ENCODE results near the gene SS18L1.

Gene SS18L1

DNA sequence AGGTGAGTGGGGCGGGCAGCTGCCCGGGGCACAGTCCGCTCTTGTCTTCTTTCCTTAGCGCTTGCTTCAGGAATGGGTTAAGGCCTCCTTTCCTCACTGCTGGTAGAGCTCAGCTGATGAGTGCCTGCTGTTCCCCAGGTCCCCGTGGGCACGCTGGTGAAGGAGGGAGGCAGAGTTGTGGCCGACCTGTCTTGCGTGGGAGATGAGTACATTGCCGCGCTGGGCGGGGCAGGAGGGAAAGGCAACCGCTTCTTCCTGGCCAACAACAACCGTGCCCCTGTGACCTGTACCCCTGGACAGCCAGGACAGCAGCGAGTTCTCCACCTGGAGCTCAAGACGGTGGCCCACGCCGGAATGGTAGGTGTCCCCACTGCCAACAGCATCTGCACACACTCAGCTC, 54.9 kb downstream of the SS18L1 start:
- H3K9me3 ChIP-seq (ENCODE audit: low read depth, low read length): no peaks in the 10 kb centered on the region
- H3K4me3 ChIP-seq: no peak overlapping the region
- H3K36me3 ChIP-seq (ENCODE audit: insufficient read depth, low read length): peaks cover 33% of the 10 kb centered on the region
- DNase-seq (ENCODE audit: low read depth, low spot score): no peak
- TF ChIP-seq EZH2 (IDR thresholded peaks at IDR 0.05) (no peak), FOXP2 (optimal IDR thresholded peaks at IDR 0.05; ENCODE audit: control extremely low read depth, extremely low read length, insufficient read depth) (no peak), POLR2AphosphoS5 (IDR thresholded peaks at IDR 0.05; ENCODE audit: borderline replicate concordance, low read depth, low read length) (no peak)
- no peak overlapping the region for H3K9ac ChIP-seq (ENCODE audit: insufficient read length)
- no peak overlapping the region for H3K27ac ChIP-seq

DNA sequence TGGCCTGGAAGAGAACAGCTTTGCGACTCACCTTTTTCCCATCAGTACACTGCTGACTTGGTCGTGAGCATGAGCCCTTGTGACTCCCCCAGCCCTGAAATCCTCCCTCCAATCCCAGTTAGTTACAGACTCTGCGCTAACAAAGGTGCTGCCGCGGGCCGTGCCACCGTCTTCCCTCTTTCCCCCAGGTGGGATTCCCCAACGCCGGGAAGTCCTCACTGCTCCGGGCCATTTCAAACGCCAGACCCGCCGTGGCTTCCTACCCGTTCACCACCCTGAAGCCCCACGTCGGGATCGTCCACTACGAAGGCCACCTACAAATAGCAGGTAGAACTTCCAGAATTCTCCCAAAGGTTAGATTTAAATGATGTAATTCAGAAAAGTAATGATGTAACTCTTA, 55.4 kb downstream of the SS18L1 start:
- H3K36me3 ChIP-seq (ENCODE audit: insufficient read depth, low read length): peaks cover 31% of the 10 kb centered on the region
- DNase-seq (ENCODE audit: low read depth, low spot score): no peak

DNA sequence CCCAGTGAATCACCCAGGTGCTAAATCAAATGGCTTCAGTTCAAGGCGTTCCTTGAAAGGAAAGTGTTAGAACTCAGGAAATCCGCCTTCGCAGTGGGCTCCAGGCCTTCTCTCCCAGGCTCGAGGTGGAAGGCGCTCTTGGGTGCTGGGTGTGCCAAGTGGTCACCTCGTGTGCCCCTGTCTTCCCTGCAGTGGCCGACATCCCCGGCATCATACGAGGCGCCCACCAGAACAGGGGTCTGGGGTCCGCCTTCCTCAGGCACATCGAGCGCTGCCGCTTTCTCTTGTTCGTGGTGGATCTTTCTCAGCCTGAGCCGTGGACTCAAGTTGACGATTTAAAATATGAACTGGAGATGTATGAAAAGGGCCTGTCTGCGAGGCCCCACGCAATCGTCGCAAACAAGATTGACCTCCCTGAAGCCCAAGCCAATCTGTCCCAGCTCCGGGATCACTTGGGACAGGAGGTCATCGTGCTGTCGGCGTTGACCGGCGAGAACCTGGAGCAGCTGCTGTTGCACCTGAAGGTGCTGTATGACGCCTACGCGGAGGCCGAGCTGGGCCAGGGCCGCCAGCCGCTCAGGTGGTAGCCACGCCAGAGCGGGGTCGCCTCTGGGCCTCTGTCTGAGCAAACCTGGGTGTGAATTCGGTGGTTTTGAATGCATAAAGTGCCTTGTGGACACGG, 57.1 kb downstream of the SS18L1 start:
- no peak overlapping the region for H3K9ac ChIP-seq (ENCODE audit: insufficient read length)
- TF ChIP-seq FOXP2 (optimal IDR thresholded peaks at IDR 0.05; ENCODE audit: control extremely low read depth, extremely low read length, insufficient read depth) (no peak), EZH2 (IDR thresholded peaks at IDR 0.05) (no peak), POLR2AphosphoS5 (IDR thresholded peaks at IDR 0.05; ENCODE audit: borderline replicate concordance, low read depth, low read length) (no peak)
- H3K27ac ChIP-seq: no peak overlapping the region
- no peak for DNase-seq (ENCODE audit: low read depth, low spot score)
- H3K4me3 ChIP-seq: no peak overlapping the region
- H3K36me3 ChIP-seq (ENCODE audit: insufficient read depth, low read length): peaks cover 31% of the 10 kb centered on the region
- no peaks in the 10 kb centered on the region for H3K9me3 ChIP-seq (ENCODE audit: low read depth, low read length)

More for the DNA sequence above, 55.4 kb downstream of the SS18L1 start:
- Histone ChIP-seq H3K9me3 (ENCODE audit: low read depth, low read length) (no peaks in the 10 kb centered on the region), H3K27ac (no peak overlapping the region), H3K4me3 (no peak overlapping the region), H3K9ac (ENCODE audit: insufficient read length) (no peak overlapping the region)
- TF ChIP-seq FOXP2 (optimal IDR thresholded peaks at IDR 0.05; ENCODE audit: control extremely low read depth, extremely low read length, insufficient read depth) (no peak), EZH2 (IDR thresholded peaks at IDR 0.05) (no peak)

DNA sequence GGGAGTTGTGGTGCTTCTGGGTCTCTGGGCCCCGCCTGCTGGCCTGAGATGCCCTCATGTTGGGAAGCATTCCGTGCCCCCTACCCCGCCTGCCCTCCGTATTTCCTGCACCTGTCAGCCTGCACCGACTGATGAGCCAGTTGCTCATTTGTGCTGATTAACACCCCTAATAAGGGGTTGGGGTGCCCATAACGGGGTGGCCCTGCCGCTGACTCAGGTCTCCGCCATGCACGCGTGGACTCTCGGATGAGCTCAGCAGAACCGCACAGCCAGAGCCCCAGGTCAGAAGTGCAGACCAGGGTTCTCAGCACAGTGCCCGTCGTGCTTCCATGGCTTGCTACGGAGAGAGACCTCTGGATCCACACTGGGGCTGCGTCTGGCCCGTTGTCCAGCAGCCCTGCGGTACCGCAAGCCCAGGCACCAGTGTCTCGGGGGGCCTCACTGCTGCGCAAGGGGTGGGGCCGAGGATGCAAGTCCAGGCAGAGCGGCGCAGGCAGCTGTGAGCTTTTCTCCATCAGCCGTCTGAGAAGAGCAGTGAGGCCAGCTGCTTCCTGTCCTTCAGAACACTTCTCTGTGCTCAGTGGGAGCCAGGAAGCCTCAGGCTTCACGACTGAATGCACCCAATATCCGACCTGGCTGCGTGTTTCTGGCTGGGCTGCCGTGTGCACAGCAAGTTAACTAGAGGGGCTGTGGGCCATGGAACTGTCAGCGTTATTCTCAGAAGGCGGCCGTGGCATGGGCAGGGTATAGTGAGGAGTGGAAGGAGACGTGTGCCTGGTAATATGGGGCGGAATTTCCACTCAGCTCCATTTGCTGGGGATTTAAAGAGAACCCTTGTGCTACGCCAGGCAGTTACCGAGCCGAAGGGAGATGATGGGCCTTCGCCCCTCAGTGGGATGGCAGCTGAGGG, 57.9 kb downstream of the SS18L1 start:
- no peak for DNase-seq (ENCODE audit: low read depth, low spot score)
- H3K27ac ChIP-seq: no peak overlapping the region
- H3K36me3 ChIP-seq (ENCODE audit: insufficient read depth, low read length): peaks cover 31% of the 10 kb centered on the region
- no peak overlapping the region for H3K9ac ChIP-seq (ENCODE audit: insufficient read length)
- peak overlapping the region; percentile 45 for H3K4me3 ChIP-seq
- TF ChIP-seq EZH2 (IDR thresholded peaks at IDR 0.05) (no peak), FOXP2 (optimal IDR thresholded peaks at IDR 0.05; ENCODE audit: control extremely low read depth, extremely low read length, insufficient read depth) (no peak), POLR2AphosphoS5 (IDR thresholded peaks at IDR 0.05; ENCODE audit: borderline replicate concordance, low read depth, low read length) (no peak)
- H3K9me3 ChIP-seq (ENCODE audit: low read depth, low read length): no peaks in the 10 kb centered on the region

DNA sequence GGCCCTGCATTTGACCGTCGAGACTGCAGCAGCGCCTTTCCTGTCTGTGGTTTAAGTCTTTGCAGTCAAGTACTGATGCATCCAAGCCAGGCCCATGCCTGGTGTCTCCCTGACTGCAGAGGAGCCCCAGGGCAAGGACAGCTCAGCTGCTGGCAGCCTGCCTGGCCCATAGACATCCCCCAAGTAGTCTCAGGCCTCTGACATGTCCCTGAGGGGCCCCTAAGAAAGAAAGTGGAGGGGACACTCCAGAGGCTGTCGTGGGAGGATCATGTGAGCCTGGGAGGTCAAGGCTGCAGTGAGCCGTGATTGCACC, 58.5 kb downstream of the SS18L1 start:
- no peak overlapping the region for H3K27ac ChIP-seq
- peak overlapping the region; percentile 45 for H3K4me3 ChIP-seq
- TF ChIP-seq FOXP2 (optimal IDR thresholded peaks at IDR 0.05; ENCODE audit: control extremely low read depth, extremely low read length, insufficient read depth): no peak
- TF ChIP-seq EZH2 (IDR thresholded peaks at IDR 0.05): no peak
- no peak for TF ChIP-seq POLR2AphosphoS5 (IDR thresholded peaks at IDR 0.05; ENCODE audit: borderline replicate concordance, low read depth, low read length)
- no peak for DNase-seq (ENCODE audit: low read depth, low spot score)
- H3K36me3 ChIP-seq (ENCODE audit: insufficient read depth, low read length): peaks cover 31% of the 10 kb centered on the region
- H3K9ac ChIP-seq (ENCODE audit: insufficient read length): no peak overlapping the region
- H3K9me3 ChIP-seq (ENCODE audit: low read depth, low read length): no peaks in the 10 kb centered on the region

DNA sequence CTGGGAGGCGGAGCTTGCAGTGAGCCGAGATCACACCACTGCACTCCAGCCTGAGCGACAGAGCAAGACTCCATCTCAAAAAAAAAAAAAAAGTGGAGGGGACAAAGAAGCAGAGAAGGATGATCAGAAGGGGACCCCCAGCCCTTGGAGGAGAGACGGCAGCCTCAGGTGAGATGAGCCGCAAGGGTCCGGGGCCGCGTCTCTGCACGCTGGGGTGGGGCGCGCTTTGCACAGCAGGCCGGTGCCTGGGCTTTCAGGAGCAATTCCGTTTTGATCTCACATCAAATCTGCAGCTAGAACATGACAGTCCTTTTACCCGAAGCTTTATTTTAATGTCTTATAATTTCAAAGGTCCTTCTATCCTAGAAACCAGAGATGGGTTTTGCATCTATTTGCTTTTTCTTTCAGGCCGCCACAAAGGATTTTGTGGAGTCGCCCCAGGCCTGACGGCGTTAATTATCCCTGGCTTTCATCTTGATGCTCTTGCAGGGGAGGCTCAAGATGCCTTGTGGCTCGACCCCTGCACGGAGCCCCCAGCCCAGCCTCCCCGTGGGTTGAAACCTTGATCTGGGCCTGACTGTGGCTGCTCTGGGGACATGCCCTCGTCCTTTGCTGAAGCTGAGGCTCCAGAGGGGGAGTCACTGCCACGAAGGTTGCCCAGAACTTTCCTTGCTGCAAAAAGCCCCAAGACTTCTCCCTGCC, 59.3 kb downstream of the SS18L1 start:
- Histone ChIP-seq H3K9me3 (ENCODE audit: low read depth, low read length) (no peaks in the 10 kb centered on the region), H3K36me3 (ENCODE audit: insufficient read depth, low read length) (peaks cover 28% of the 10 kb centered on the region), H3K27ac (peak overlapping the region; percentile 80), H3K4me3 (peak overlapping the region; percentile 66), H3K9ac (ENCODE audit: insufficient read length) (no peak overlapping the region)
- TF ChIP-seq POLR2AphosphoS5 (IDR thresholded peaks at IDR 0.05; ENCODE audit: borderline replicate concordance, low read depth, low read length) (no peak), FOXP2 (optimal IDR thresholded peaks at IDR 0.05; ENCODE audit: control extremely low read depth, extremely low read length, insufficient read depth) (no peak), EZH2 (IDR thresholded peaks at IDR 0.05) (no peak)
- no peak for DNase-seq (ENCODE audit: low read depth, low spot score)

DNA sequence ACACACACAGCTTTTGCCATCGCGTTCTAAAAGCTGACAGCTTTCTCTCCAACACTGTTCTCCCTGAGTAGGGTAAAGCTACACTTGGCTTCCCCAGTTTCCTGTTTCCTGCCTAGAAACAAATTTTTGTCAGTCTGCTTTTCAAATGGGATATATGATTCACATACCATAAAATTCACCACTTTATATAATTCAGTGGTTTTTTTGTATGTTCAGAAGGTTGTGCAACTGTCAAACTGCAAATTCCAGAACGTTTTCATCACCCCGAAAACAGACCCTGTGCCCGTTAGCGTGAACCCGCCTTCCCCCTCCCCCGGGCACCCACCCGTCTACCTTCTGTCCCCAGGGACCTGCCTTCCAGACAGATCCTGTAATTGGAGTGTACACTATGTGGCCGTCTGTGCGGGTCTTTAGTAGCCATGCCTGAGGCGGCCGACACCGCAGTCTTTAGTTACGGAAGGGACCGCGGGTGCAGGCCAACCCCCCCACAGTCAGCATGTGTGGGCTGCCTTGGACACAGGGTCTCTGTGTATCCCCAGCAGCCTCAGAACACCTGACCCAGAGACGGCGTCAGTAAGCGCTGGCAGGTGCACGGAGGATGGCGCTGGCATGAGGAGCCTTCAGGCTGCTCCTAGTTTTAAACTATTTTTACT, 59.9 kb downstream of the SS18L1 start:
- Histone ChIP-seq H3K4me3 (peak overlapping the region; percentile 66), H3K9me3 (ENCODE audit: low read depth, low read length) (no peaks in the 10 kb centered on the region), H3K9ac (ENCODE audit: insufficient read length) (no peak overlapping the region), H3K36me3 (ENCODE audit: insufficient read depth, low read length) (peaks cover 21% of the 10 kb centered on the region), H3K27ac (peak overlapping the region; percentile 80)
- TF ChIP-seq EZH2 (IDR thresholded peaks at IDR 0.05) (no peak), FOXP2 (optimal IDR thresholded peaks at IDR 0.05; ENCODE audit: control extremely low read depth, extremely low read length, insufficient read depth) (no peak), POLR2AphosphoS5 (IDR thresholded peaks at IDR 0.05; ENCODE audit: borderline replicate concordance, low read depth, low read length) (no peak)
- peak; percentile 66 for DNase-seq (ENCODE audit: low read depth, low spot score)

All from SK-N-MC (cell line).